Measurements from ENCODE around the gene CDC25C.
A peak's percentile ranks its signal among the peaks of the same experiment; 100 is the strongest.

The CDC25C gene

GRCh38 chr5:138303372-138303771 lies 28.2 kb downstream of the CDC25C start:
- Histone ChIP-seq H3K4me2 (ENCODE audit: low read length) (no peak overlapping the region), H3K27me3 (ENCODE audit: control insufficient read depth, insufficient read depth, low read length) (no peaks in the 10 kb centered on the region), H3K9ac (no peak overlapping the region), H3K36me3 (ENCODE audit: control insufficient read depth, insufficient read depth, low read length) (no peaks in the 10 kb centered on the region), H3K4me3 (ENCODE audit: low read depth, low read length) (no peak overlapping the region), H3K79me2 (no peaks in the 10 kb centered on the region), H3K9me3 (ENCODE audit: control insufficient read depth, low read length) (no peaks in the 10 kb centered on the region), H2AFZ (no peak overlapping the region), H3K27ac (no peak overlapping the region), H3K4me1 (no peaks in the 10 kb centered on the region)
- no peak for TF ChIP-seq CTCF (IDR thresholded peaks at IDR 0.05)

DNA sequence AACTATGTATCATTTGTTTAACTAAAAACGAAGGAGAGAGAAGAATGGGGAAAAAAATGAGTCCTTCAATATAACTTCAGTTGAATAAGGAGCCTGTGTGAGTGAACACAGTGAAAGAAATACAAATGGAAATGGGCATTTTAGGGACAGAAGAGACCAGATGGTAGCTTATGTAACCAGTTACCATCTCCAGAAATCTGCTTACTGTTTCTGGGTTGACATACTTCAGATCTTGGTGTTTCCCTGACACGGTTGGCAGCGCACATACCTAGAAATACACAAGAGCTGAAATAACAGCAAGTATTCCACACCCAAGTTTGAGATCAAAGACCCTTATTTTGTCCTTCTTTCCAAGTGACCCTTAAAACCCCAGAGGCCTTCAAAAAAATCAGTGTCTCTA lies 42.3 kb downstream of the CDC25C start:
- H3K79me2 ChIP-seq, result no peaks in the 10 kb centered on the region
- H3K9me3 ChIP-seq (ENCODE audit: control insufficient read depth, low read length), result no peaks in the 10 kb centered on the region
- H2AFZ ChIP-seq, result no peak overlapping the region
- no peak overlapping the region for H3K27ac ChIP-seq
- no peaks in the 10 kb centered on the region for H3K36me3 ChIP-seq (ENCODE audit: control insufficient read depth, insufficient read depth, low read length)
- TF ChIP-seq CTCF (IDR thresholded peaks at IDR 0.05), result no peak
- no peaks in the 10 kb centered on the region for H3K4me1 ChIP-seq
- H3K9ac ChIP-seq, result no peak overlapping the region
- no peak overlapping the region for H3K4me3 ChIP-seq (ENCODE audit: low read depth, low read length)
- H3K27me3 ChIP-seq (ENCODE audit: control insufficient read depth, insufficient read depth, low read length), result no peaks in the 10 kb centered on the region
- H3K4me2 ChIP-seq (ENCODE audit: low read length), result no peak overlapping the region

DNA sequence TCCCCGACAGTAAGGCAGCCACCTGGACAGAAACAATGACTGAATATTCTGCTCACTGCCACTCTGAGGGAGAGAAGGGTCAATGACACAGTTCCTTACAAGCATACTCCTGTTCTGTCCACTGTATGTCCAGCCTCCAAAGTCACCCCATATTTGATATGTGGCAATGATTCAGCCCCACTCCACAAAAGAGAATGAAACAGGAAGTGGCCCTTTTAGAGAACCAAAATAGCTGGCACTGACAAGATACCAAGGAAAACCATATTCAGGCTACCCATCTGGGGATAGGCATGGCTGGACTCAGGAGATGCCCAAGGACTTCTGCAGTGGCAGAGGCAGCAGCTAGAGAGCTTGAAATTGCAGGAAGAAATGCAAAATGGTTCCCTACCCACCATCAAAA lies 44.4 kb downstream of the CDC25C start:
- Histone ChIP-seq H3K9me3 (ENCODE audit: control insufficient read depth, low read length) (no peaks in the 10 kb centered on the region), H3K4me1 (no peaks in the 10 kb centered on the region), H3K4me3 (ENCODE audit: low read depth, low read length) (no peak overlapping the region), H3K4me2 (ENCODE audit: low read length) (no peak overlapping the region), H3K9ac (no peak overlapping the region), H3K36me3 (ENCODE audit: control insufficient read depth, insufficient read depth, low read length) (no peaks in the 10 kb centered on the region), H3K27ac (no peak overlapping the region), H3K79me2 (no peaks in the 10 kb centered on the region), H2AFZ (no peak overlapping the region), H3K27me3 (ENCODE audit: control insufficient read depth, insufficient read depth, low read length) (no peaks in the 10 kb centered on the region)
- TF ChIP-seq CTCF (IDR thresholded peaks at IDR 0.05), result no peak

DNA sequence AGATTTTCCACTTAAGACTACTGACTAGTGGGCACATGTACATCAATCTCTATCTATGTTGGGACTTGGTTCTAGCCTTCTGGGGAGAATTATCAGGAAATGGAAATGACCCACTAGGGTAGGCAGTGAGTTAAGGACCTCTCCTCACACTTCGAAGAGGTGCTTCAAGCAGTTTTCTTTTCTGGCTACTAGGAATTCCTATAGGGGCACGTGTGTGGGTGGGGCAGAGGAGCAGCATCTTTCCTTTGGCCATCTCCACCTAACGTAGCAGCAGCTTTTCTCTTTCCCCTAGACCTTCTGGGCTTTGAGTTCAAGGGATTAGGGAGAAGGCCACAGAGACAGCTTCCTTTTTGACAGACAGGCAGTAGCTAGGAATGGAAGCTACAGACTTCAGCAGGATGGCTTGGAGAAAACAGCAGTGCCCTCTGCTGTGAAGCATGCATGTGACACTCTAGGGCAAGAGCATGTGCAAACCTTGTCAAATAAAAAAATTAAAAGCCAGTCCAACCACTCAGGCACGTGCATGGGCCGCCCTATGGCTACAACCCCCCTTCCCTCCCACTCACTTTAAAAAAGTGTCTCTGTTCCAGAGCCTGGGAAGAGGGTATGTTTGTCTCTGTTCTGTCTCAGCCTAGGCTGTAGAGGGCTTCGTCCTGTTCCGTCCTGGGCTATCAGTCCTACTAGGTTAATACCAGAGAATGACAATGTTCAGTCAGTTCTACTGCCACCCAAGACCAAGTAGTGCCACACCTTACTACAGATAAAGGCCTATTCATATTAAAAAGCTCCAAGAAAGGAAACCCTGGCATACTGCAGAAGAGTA lies 48.5 kb downstream of the CDC25C start:
- H2AFZ ChIP-seq, result no peak overlapping the region
- H3K27ac ChIP-seq, result no peak overlapping the region
- H3K36me3 ChIP-seq (ENCODE audit: control insufficient read depth, insufficient read depth, low read length), result no peaks in the 10 kb centered on the region
- TF ChIP-seq CTCF (IDR thresholded peaks at IDR 0.05), result peak; percentile 51
- H3K79me2 ChIP-seq, result no peaks in the 10 kb centered on the region
- no peak overlapping the region for H3K9ac ChIP-seq
- H3K9me3 ChIP-seq (ENCODE audit: control insufficient read depth, low read length), result no peaks in the 10 kb centered on the region
- H3K4me1 ChIP-seq, result no peaks in the 10 kb centered on the region
- H3K4me2 ChIP-seq (ENCODE audit: low read length), result no peak overlapping the region
- no peak overlapping the region for H3K4me3 ChIP-seq (ENCODE audit: low read depth, low read length)
- no peaks in the 10 kb centered on the region for H3K27me3 ChIP-seq (ENCODE audit: control insufficient read depth, insufficient read depth, low read length)

DNA sequence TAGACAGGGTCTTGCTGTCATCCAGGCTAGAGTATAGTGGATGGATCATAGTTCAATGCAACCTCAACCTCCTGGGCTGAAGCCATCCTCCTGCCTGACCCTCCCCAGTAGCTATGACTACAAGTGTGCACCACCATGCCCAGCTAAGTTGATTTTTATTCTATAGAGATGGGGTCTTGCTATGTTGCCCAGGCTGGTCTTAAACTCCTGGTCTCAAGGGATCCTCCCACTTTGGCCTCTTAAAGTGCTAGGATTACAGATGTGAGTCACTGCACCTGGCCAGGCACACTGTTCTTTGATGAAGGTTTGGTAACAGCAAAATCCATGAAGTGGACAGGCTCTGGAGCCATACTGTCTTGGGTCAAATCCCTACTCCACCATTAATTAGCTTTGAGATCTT lies 50.7 kb downstream of the CDC25C start:
- H3K9ac ChIP-seq, result no peak overlapping the region
- H3K27ac ChIP-seq, result no peak overlapping the region
- H3K4me1 ChIP-seq, result no peaks in the 10 kb centered on the region
- H3K4me3 ChIP-seq (ENCODE audit: low read depth, low read length), result no peak overlapping the region
- H3K27me3 ChIP-seq (ENCODE audit: control insufficient read depth, insufficient read depth, low read length), result no peaks in the 10 kb centered on the region
- H2AFZ ChIP-seq, result no peak overlapping the region
- no peaks in the 10 kb centered on the region for H3K79me2 ChIP-seq
- no peak overlapping the region for H3K4me2 ChIP-seq (ENCODE audit: low read length)
- TF ChIP-seq CTCF (IDR thresholded peaks at IDR 0.05), result no peak
- no peaks in the 10 kb centered on the region for H3K36me3 ChIP-seq (ENCODE audit: control insufficient read depth, insufficient read depth, low read length)
- H3K9me3 ChIP-seq (ENCODE audit: control insufficient read depth, low read length), result no peaks in the 10 kb centered on the region
